ENCODE measurements around the gene PNPLA7. TPM values are rescaled to one million over a fixed set of nuclear protein-coding genes. Genes with fewer than 3 reads are reported as not detected.
"Not testable (repeated sequence)": the region's sequence is repeated elsewhere in the genome, so short reads cannot be mapped to it uniquely, and the experiment has no call there.

PNPLA7 gene
- 10 to 100 TPM in 1 of 4 donors, 1 to 10 TPM in 3; 4.5 to 10.5 (median 9.4) TPM for total RNA-seq

DNA sequence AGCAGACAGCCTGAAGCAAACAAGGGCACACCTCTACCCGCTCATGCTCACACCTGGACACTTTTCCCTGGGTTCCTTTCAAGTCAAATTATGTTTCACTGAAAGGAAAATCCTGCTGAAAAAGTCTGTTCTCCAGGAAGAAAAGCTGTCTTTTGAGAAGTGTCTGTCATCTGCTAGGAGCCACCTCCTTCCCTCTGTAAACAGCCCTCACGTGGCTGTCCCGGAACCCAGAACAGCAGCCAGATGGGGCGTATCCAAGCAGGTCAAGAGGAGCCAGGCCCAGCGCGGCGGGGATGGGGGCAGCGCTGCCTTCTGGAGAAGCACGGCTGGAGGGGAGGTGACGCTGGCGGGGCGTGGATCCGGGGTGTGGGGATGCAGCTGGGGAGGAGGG, at the start of gene PNPLA7:
Gene PNPLA7 (minus strand): TSS at position 172 of the 391 bp plus-strand sequence. CDS start 205 bp downstream, outside the sequence.
- ATAC-seq, result peak; percentile 75 to 86
- Histone ChIP-seq H3K4me1 (peaks cover 38 to 40% of the 10 kb centered on the region in 2 donors), H3K4me3 (peak within 1 kb of the TSS; percentile 63 to 77 (median 76)), H3K27me3 (no peaks in the 10 kb centered on the region), H3K9me3 (no peaks in the 10 kb centered on the region), H3K27ac (peak within 1 kb of the TSS; percentile 91 to 99 (median 97)), H3K36me3 (peaks cover 0 to 17% of the 10 kb centered on the region in 2 donors)
- intact Hi-C loops (cut with DNase I; ENCODE audit: low total_unique reads), result no loop called here
- in situ Hi-C loops (cut with MboI; ENCODE audit: low sequenced_read_pairs in 4 of 4), result no loop called here
- DNase-seq, result peak; percentile 93 to 94
- TF ChIP-seq POLR2A (IDR thresholded peaks at IDR 0.05), result peak in 1 of 2 donors; percentile 64
- TF ChIP-seq, protein P1, sequence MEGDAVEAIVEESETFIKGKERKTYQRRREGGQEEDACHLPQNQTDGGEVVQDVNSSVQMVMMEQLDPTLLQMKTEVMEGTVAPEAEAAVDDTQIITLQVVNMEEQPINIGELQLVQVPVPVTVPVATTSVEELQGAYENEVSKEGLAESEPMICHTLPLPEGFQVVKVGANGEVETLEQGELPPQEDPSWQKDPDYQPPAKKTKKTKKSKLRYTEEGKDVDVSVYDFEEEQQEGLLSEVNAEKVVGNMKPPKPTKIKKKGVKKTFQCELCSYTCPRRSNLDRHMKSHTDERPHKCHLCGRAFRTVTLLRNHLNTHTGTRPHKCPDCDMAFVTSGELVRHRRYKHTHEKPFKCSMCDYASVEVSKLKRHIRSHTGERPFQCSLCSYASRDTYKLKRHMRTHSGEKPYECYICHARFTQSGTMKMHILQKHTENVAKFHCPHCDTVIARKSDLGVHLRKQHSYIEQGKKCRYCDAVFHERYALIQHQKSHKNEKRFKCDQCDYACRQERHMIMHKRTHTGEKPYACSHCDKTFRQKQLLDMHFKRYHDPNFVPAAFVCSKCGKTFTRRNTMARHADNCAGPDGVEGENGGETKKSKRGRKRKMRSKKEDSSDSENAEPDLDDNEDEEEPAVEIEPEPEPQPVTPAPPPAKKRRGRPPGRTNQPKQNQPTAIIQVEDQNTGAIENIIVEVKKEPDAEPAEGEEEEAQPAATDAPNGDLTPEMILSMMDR (IDR thresholded peaks at IDR 0.05 in 4 of 5, conservative IDR thresholded peaks at IDR 0.05 in 1 of 5), result no peak

DNA sequence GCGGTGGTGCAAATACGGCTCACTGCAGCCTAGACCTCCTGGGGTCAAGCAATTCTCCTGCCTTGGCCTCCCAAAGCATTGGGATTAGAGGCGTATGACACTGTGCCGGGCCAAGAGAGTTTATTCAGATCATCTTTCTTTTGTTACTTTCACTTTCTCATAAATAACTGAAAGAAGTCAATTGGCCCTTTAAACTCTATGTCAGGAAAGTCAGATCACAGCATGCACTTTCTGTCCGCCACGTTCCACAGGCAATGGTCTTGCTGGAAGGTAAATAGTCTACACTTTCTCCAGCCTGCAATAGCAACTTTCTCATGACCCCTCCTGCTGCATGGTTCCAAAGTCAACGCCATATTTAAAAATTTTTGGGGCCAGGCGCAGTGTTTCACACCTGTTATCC, 48.7 kb upstream of the PNPLA7 start:
- intact Hi-C loops (cut with DNase I; ENCODE audit: low total_unique reads), result no loop called here
- H3K27ac ChIP-seq, result no peak overlapping the region
- ATAC-seq (no peak), DNase-seq (no peak)
- in situ Hi-C loops (cut with MboI; ENCODE audit: low sequenced_read_pairs in 4 of 4), result no loop called here
- no peaks in the 10 kb centered on the region for H3K36me3 ChIP-seq
- no peaks in the 10 kb centered on the region for H3K27me3 ChIP-seq
- H3K4me1 ChIP-seq, result no peaks in the 10 kb centered on the region
- no peak overlapping the region for H3K4me3 ChIP-seq
- no peaks in the 10 kb centered on the region for H3K9me3 ChIP-seq
- TF ChIP-seq, protein P1 (IDR thresholded peaks at IDR 0.05 in 4 of 5, conservative IDR thresholded peaks at IDR 0.05 in 1 of 5), result no peak
- no peak for TF ChIP-seq POLR2A (IDR thresholded peaks at IDR 0.05)

DNA sequence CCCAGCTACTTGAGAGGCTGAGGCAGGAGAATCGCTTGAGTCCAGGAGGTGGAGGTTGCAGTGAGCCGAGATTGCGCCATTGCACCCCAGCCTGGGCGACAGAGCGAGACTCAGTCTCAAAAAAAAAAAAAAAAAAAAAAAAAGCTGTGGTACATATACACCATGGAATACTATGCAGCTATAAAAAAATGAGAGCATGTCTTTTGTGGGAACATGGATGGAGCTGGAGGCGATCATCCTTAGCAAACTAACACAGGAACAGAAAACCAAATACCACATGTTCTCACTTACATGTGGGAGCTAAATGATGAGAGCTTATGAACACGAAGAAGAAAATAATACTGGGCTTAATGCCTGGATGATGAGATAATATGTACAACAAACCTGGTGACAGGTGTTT, 46.4 kb upstream of the PNPLA7 start:
- ATAC-seq; H3K27me3 ChIP-seq; DNase-seq; H3K27ac ChIP-seq; H3K36me3 ChIP-seq; intact Hi-C loops (cut with DNase I; ENCODE audit: low total_unique reads); in situ Hi-C loops (cut with MboI; ENCODE audit: low sequenced_read_pairs in 4 of 4); H3K4me1 ChIP-seq; H3K4me3 ChIP-seq; H3K9me3 ChIP-seq: not testable (repeated sequence)

DNA sequence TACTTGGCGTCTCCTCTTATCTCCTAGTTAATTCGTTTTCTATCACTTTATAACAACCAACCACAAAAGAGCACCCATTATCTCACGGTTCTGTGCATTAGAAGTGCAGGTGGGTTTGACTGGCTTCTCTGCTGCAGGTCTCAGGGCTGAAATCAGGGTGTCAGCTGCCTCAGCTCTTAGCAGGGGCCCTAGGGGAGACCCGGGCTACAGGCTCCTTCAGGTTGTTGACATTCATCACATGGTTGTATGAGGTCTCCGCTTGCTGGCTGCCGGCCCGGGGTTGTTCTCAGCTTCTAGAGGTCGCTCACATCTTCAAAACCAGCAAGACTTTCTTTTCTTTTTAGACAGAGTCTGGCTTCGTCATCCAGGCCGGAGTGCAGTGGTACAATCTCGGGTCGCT, 43.0 kb upstream of the PNPLA7 start:
- Histone ChIP-seq H3K4me3 (no peak overlapping the region), H3K27ac (no peak overlapping the region), H3K36me3 (no peaks in the 10 kb centered on the region), H3K27me3 (no peaks in the 10 kb centered on the region), H3K9me3 (no peaks in the 10 kb centered on the region), H3K4me1 (peaks cover 7 to 12% of the 10 kb centered on the region in 2 donors)
- in situ Hi-C loops (cut with MboI; ENCODE audit: low sequenced_read_pairs in 4 of 4) (no loop called here), intact Hi-C loops (cut with DNase I; ENCODE audit: low total_unique reads) (no loop called here)
- ATAC-seq (no peak), DNase-seq (no peak)
- TF ChIP-seq POLR2A (IDR thresholded peaks at IDR 0.05), result no peak
- TF ChIP-seq, protein P1 (IDR thresholded peaks at IDR 0.05 in 4 of 5, conservative IDR thresholded peaks at IDR 0.05 in 1 of 5), result no peak

DNA sequence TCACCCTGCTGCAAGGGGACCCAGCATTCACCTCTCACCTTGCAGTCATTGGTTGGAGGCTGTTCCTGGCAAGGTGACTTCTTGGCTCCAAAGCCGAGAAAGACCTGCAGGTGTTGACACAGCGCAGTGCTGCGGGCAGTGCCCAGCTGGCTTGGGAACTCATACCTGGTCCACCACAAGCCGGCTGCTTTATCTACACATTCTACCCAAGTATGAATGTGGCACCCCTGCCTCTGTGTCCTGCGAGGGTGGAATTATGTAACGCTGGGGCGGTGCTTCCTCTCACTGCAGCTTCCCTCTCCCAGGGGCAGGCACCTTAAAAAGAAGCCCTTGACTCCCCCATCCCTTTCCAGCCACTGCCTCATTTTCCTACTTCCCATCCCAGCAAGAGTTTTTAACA, 42.6 kb upstream of the PNPLA7 start:
- Histone ChIP-seq H3K4me3 (no peak overlapping the region), H3K36me3 (peaks cover 0 to 3% of the 10 kb centered on the region in 2 donors), H3K27ac (no peak overlapping the region), H3K4me1 (peaks cover 7 to 12% of the 10 kb centered on the region in 2 donors), H3K9me3 (no peaks in the 10 kb centered on the region), H3K27me3 (no peaks in the 10 kb centered on the region)
- in situ Hi-C loops (cut with MboI; ENCODE audit: low sequenced_read_pairs in 4 of 4), result no loop called here
- intact Hi-C loops (cut with DNase I; ENCODE audit: low total_unique reads), result no loop called here
- TF ChIP-seq, protein P1 (IDR thresholded peaks at IDR 0.05 in 4 of 5, conservative IDR thresholded peaks at IDR 0.05 in 1 of 5), result no peak
- no peak for TF ChIP-seq POLR2A (IDR thresholded peaks at IDR 0.05)
- ATAC-seq, result no peak
- no peak for DNase-seq

Data from gastrocnemius medialis (tissue), 4 donors.